Kidney capillary endothelial cell (primary cell): ENCODE measurements around the gene HECTD4.
A peak's percentile ranks its signal among the peaks of the same experiment; 100 is the strongest.

Experiments
- DNase-seq: peaks from one replicate; pipeline ENCODE4 v3.0.0-alpha.2; 2018; ENCODE audit warnings: low spot score

HECTD4 gene

DNA sequence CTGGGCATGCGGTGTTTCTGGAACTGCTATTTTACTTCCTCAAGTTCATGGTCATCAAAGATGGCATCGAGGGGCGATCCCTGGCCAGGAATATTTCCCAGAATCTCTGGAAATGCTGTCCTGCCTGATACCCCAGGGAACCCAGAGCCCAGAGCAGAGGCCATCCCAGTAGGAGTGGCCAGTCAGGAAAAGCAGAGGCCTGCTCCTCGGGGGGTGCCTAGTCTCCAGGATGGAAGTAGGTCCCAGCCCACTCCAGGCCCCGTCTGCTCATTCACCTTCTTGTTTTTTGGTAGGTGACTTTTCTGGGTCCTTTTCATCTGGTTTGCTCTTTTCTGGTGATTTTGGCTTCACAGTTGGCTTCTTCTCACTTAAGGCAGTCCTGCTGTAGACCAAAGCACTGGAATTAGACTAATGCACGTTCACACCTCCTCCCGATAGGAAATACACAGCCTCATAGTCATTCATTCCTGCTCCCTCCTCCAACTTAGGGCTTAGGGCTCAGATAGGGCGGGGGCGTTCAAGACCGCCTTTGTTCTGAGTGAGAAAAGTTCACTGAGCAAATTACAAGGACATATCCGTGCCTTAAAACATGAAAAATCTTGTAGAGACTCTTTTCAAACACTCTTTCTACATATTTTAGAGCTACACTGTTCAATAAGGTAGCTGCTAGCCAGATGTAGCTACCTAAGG lies 205.8 kb downstream of the HECTD4 start:
- no peak for DNase-seq

DNA sequence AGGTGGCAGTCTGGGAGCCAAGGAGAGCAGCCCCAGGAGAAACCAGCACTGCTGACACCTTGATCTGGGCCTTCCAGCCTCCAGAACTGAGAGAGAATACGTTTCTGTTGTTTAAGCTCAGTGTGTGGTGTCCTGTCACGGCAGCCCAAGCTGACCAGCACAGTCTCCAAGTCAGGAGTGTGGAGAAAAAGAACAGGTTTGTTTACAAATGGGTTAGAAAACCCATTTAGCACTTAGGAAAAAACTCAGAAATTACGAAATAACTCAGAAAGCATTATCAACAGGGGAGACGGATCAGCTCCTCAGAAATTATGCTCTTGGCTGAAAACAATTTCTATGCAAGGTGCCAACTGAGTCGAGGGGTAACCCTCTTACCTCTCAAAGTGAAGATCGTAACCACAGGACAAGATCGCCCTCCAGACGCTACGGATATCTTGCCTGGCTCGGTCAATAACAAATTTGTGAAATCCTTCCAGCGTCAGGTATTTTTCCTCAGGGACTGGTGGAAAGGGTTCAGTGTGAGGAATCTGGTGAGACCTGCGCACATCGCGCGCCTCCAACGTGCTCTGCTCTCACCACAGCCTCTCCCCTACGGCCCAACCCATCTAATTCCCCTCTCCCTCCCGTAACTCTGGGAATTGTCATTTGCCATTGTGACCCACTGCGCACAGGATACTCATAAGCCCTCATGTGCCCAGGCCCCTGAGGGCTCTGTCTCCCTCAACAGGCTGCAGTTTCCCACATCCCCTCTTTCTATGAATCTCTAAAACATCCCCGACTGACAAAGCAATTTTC lies 206.7 kb downstream of the HECTD4 start:
- DNase-seq: no peak

DNA sequence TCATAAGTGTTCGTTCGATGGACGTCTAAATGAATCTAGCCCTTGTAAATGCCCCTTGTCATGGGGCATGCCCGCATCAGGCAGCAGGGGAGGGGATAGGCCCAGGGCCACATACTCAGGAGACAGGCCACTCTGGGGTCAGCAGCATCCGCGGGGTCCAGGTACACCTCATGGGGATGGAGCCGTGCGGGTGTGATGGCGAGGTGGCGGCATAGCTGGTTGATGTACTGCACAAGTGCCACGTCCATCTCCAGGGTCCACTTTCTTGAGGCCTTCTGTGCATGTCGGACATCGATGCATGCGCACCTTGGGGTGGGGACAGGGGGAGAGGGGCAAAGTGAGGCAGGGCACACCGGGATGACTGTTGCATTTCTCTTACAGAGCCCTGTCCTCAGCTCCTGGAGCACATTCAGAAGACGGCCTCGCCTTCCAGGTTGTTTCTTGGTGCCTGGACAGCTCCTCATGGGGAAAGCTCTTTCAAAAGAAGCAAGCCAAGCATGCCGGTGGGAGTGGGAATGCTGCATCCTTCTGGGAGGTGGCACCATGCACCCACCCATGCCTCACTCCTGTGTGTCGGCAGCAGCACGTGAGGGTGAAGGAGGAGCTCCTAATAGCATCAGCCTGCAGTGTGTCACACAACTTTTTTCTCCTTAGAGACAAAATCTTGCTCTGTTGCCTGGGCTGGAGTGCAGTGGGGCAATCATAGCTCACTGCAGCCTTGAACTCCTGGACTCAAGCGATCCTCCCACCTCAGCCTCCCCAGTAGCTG lies 209.5 kb downstream of the HECTD4 start:
- DNase-seq: no peak

- DNase-seq: no peak
Observed at GRCh38 chr12:112170971-112171596, 211.1 kb downstream of the HECTD4 start.

GRCh38 chr12:112170376-112170775 lies 211.9 kb downstream of the HECTD4 start:
- DNase-seq: peak; percentile 35

DNA sequence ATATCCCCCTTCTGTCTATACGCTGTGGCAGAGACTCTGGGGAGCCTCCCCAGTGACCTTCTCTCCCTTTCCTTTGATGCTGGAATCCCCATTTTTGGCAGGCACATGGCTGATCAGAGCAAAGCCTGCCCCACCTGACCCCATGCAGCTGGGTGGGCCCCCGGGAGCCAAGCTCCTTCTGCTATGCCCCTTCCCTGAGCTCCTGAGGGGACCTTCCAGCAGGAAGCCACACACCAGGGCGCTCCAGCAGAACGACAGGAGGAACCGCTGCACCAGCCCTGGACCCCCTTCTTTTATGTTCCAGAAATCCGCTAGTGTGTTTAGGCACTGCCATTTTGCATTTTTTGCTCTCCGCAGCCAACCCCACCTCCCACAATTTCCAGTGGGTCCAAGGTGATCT lies 212.3 kb downstream of the HECTD4 start:
- no peak for DNase-seq

GRCh38 chr12:112169161-112169872 lies 212.9 kb downstream of the HECTD4 start:
- no peak for DNase-seq

GRCh38 chr12:112168561-112168971 lies 213.7 kb downstream of the HECTD4 start:
- DNase-seq: no peak

- no peak for DNase-seq
Observed at GRCh38 chr12:112167718-112168525, 214.3 kb downstream of the HECTD4 start.

GRCh38 chr12:112167031-112167461 lies 215.2 kb downstream of the HECTD4 start:
- DNase-seq: no peak

DNA sequence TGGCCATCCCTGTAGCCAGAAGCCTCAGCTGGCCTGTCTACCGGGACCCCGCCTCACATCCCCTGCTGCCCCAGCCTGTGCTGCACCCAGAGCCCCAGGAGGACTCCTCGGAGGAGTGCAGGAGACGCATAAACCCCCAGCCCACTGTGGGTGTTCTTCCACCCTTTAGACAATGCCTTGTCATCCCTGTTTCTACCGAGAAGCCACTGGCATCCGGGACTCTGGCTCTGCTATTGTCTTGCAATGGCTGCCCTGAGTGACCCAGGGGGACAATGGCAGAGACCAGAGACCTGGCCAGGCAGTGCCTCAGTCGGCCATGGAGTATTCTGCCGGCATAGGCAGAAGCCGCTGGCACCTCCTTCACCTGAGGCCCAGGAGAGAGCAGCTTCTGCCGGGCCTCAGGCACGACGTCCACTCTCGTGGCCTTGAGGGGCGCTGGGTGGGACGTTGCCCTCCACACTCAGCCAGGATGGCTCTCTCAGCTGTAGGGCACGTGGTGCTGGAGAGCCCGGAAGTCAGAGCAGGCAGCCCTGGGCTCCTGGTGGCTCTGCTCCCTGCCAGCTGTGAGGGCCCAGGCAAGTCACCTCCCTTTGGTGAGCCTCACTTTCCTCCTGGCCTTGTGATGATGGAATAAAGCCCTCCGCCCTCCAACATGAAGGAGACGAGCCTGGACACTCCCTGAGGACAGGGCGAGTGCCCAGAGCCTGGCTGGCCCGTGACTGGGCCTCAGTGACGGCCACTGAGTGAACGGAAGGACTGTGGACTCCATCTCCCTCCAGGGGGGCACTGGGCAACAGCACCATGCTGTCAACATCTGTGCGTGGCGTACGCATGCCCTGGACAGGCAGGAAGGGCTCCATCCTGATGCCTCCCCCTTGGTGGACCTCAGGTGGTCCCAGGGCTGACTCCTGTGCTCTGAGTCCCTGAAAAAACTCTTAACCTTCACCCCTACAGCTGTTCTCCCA lies 215.9 kb downstream of the HECTD4 start:
- DNase-seq: no peak

DNA sequence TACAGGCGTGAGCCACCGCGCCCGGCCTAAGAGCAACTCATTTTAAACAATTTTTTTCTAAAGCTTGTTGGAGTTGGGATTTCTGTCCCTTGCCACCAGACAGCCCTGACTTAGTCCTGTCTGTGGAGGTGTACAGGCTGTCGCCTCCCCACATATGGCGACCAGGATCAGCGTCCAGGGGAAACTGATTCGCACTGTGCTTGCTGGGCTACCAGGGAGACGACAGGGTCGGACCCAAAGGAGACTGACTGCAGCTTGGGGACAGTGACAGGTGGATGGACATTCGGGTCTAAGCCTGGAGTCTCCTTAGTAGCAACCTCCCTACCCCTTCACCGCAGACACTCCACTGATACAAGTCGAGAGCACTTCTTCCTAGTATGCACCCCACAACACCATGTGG lies 216.6 kb downstream of the HECTD4 start:
- no peak for DNase-seq

- DNase-seq: no peak
Observed at GRCh38 chr12:112164011-112164660, 218.1 kb downstream of the HECTD4 start.

DNA sequence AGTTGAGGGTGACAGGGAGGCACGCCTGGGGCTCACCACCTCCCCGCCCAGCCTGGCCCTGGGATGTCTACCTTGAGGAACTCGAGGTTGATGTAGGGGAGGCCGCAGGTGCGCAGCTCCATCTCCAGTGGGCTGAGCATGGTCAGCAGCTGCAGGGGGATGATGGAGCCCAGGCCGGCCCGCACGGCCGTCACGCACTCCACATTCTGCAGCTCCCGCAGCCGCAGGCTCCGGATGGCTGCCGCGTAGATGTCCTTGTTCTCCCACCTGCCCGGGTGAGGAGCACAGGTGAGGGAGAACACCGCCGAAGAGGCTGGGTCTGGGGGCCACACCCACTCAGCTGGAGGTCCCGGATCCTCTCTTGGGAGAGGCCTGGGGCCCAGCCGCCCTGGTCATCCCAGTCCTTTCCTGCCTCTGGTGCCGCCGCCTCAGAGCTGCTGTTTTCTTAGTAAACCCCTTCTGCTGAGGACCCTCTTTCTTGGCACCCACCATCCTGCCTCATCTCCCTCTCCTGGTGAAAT lies 218.7 kb downstream of the HECTD4 start:
- no peak for DNase-seq

DNA sequence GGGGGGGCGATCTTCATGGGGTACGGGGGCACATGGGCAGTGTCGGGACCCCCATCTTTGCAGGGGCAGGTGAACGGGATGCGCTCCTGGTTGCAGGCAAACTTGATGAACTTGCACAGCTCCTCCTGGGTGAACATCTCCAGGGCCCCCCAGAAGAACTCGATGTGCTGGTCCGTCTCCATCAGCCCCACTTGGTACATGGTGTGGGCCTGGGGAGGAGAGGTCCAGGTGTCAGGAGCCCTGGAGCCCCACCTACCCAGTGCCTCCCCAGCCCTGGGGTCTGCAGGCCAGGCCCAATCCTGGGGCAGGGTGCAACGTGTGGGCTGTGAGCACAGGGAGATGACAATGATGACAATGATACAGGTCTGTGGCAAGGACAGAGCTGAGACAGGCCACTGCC lies 219.2 kb downstream of the HECTD4 start:
- DNase-seq: no peak

- no peak for DNase-seq
Observed at GRCh38 chr12:112162241-112162790, 219.9 kb downstream of the HECTD4 start.

- DNase-seq: no peak
Observed at GRCh38 chr12:112161711-112162110, 220.5 kb downstream of the HECTD4 start.

GRCh38 chr12:112160611-112161010 lies 221.6 kb downstream of the HECTD4 start:
- DNase-seq: no peak

DNA sequence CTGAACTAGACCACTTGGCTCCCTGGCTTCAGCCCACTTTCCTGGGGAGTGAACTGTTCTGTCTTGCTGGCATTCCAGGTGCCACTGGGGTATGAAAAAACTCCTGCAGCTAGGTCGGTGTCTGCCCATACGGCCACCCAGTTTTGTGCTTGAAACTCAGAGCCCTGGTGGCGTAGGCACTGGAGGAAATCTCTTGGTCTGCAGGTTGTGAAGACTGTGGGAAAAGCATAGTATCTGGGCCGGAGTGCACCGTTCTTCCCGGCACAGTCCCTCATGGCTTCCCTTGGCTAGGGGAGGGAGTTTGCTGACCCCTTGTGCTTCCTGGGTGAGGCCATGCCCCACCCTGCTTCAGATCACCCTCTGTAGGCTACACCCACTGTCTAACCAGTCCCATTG lies 223.1 kb downstream of the HECTD4 start:
- no peak for DNase-seq
